Neural crest cell (in vitro differentiated cells): ENCODE results near the gene GPR18. TPM values are rescaled to one million over a fixed set of nuclear protein-coding genes. Genes with fewer than 3 reads are reported as not detected.

Experiments used
- DNase-seq: peaks from one replicate; pipeline ENCODE4 v3.0.0; 2021; ENCODE audit warnings: low read depth, mixed read lengths, low spot score
- H3K27ac Mint-ChIP-seq: one replicate; pipeline ENCODE4 v1.8.0; 2021; ENCODE audit warnings: mild to moderate bottlenecking, mixed read lengths; ENCODE audit not compliant: unreplicated experiment
- H3K27me3 Mint-ChIP-seq: 2 replicates; pipeline ENCODE4 v1.8.0; 2021; ENCODE audit warnings: low read depth, mild to moderate bottlenecking, mixed read lengths
- H3K36me3 Mint-ChIP-seq: 2 replicates; pipeline ENCODE4 v1.8.0; 2021; ENCODE audit warnings: low read depth, mild to moderate bottlenecking, mixed read lengths
- H3K4me1 Mint-ChIP-seq: 2 replicates; pipeline ENCODE4 v1.8.0; 2021; ENCODE audit warnings: mixed read lengths
- H3K4me3 Mint-ChIP-seq: one replicate; pipeline ENCODE4 v1.8.0; 2021; ENCODE audit warnings: mild to moderate bottlenecking, mixed read lengths
- H3K9me3 Mint-ChIP-seq: 2 replicates; pipeline ENCODE4 v1.8.0; 2021; ENCODE audit warnings: mixed read lengths
- total RNA-seq: library from RNA; stranded (reverse); gene quantifications from 2 replicates; pipeline ENCODE4 v1.2.1, GENCODE V29; 2021
- TF ChIP-seq, protein P1 (sequence below): fragments of 200-600 bp; sonication (generic); conservative IDR thresholded peaks from 2 replicates; pipeline ENCODE4 v1.5.0; 2021; ENCODE audit warnings: antibody characterized with exemption, mild to moderate bottlenecking

GPR18 gene
- total RNA-seq, 1 donor from 2014 or later, result not detected

DNA sequence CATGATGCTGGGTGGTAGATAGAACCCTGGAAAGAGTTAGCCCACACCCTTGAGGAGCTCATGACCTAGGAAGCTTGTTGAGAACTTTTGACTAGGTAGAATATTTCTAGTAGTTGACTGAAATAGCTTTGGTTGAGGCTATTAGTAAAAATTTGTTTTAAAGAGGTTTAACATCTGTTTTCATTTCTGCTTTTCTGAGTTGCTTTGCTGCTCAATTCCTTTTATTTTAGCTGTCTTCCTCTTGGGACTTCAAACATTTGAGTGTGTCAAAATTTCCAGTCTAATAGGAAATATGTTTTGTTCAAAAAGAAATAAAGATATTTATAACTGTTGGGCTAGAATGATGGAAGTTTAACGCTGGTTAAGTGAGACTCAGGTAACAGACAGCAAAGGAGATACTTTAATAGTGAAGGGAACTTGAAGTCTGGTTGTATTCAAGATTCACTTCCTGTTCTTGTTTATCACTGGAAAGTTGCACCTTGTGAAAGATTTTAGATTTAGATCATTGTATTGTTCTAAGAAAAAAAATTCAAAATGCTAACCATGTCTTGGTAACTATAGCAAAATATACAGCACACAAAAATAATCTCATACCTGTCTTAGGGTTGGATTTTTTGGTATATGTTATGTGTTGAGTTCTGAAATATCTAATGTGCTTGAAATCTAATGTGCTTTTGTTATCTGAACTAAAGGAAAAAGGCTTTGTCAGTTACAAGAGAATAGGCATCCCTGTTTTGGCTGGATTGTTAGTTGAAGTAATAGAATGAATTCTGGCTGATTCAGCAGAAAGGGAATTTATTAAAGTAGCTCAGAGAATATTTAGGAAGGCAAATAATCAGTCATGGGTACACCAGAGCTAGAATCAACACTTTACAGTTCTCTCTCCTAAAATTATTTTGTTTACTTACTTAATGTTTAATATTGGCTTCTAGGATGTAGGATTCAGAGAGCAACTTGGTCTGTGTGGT is 24.4 kb upstream of the GPR18 start:
- TF ChIP-seq, protein P1, sequence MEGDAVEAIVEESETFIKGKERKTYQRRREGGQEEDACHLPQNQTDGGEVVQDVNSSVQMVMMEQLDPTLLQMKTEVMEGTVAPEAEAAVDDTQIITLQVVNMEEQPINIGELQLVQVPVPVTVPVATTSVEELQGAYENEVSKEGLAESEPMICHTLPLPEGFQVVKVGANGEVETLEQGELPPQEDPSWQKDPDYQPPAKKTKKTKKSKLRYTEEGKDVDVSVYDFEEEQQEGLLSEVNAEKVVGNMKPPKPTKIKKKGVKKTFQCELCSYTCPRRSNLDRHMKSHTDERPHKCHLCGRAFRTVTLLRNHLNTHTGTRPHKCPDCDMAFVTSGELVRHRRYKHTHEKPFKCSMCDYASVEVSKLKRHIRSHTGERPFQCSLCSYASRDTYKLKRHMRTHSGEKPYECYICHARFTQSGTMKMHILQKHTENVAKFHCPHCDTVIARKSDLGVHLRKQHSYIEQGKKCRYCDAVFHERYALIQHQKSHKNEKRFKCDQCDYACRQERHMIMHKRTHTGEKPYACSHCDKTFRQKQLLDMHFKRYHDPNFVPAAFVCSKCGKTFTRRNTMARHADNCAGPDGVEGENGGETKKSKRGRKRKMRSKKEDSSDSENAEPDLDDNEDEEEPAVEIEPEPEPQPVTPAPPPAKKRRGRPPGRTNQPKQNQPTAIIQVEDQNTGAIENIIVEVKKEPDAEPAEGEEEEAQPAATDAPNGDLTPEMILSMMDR, result no peak
- Mint-ChIP-seq H3K27me3 (no peaks in the 10 kb centered on the region), H3K36me3 (peaks cover 3% of the 10 kb centered on the region), H3K4me1 (no peaks in the 10 kb centered on the region), H3K4me3 (no peak overlapping the region), H3K9me3 (no peaks in the 10 kb centered on the region), H3K27ac (no peak overlapping the region)
- no peak for DNase-seq

DNA sequence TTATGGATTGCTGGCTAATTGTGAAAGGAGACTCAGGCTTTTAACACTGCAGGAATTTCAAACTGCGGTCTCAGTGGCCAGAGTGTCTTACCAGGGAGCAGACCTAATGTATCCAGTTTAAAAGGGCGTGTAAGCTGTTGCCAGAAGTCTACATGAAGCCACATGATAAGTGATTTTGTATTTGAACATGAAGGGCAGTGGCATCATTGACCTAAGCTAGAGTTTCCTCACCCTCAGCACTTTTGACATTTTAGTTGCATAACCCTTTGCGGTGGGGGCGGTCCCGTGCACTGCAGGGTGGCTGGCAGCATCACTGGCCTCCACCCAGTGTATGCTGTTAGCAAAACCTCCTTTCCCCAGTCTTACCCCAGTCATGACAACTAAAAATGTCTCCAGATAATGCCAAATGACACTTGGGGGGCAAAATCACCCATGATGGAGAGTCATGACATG is 23.7 kb upstream of the GPR18 start:
- no peaks in the 10 kb centered on the region for H3K27me3 Mint-ChIP-seq
- no peak overlapping the region for H3K4me3 Mint-ChIP-seq
- H3K36me3 Mint-ChIP-seq, result peaks cover 3% of the 10 kb centered on the region
- H3K4me1 Mint-ChIP-seq, result no peaks in the 10 kb centered on the region
- no peak overlapping the region for H3K27ac Mint-ChIP-seq
- no peaks in the 10 kb centered on the region for H3K9me3 Mint-ChIP-seq
- no peak for DNase-seq
- TF ChIP-seq, protein P1, result no peak

DNA sequence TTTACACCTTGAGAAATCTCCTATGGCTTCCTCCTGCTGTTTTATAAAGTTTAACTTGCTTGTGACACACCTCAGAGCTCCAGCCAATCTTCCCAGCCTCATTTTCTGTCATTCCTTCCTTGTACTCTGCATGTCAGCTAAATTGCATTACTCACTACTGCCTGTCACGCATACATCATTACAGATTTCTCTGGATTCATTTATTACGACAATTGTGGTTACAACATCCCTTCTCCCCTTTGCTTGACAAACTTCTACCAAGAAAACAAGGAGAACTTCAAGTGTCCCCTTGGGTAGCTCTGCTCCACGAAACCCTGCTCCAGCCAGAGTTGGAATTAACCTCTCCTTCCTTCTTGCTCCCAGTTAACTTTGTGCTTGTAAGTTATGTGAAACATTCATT is 22.0 kb upstream of the GPR18 start:
- TF ChIP-seq, protein P1, result no peak
- Mint-ChIP-seq H3K4me1 (no peaks in the 10 kb centered on the region), H3K27me3 (no peaks in the 10 kb centered on the region), H3K36me3 (peaks cover 6% of the 10 kb centered on the region), H3K4me3 (no peak overlapping the region), H3K27ac (no peak overlapping the region), H3K9me3 (no peaks in the 10 kb centered on the region)
- no peak for DNase-seq

DNA sequence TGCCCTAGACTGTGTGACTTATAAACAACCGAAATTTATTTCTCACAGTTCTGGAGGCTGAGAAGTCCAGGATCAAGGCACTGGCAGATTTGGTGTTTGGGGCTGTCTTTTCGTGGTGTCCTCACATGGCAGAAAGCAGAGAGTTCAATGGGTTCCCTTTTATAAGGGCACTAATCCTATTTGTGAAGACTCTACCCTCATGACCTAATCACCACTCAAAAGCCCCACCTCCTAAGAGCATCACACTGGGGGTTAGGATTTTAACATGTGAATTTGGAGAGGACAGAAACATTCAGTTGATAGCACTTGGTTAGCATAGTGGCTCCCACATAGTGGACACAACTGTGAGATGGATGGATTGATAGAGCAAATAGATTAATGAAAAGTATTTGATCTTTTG is 21.5 kb upstream of the GPR18 start:
- H3K27me3 Mint-ChIP-seq, result no peaks in the 10 kb centered on the region

DNA sequence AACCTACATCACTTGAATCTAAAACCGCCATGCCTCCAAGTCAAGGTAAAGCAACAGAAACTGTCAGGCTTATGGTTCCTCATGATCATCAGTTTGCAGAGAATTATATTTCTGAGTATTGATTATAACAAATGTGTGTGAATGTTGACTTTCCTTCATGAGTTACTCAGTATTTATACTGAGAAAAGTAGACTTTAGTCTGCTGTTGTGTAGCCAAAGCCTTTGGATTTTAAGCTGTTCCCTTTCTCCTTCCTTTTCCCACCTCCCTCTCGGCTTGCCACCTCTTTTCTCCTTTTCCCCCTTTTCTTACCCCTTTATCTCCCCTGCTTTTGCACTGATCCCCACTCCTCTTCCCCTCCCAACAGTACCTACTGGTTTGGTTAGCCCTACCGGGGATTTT is 20.7 kb upstream of the GPR18 start:
- no peak for DNase-seq
- Mint-ChIP-seq H3K27ac (no peak overlapping the region), H3K36me3 (peaks cover 6% of the 10 kb centered on the region), H3K4me3 (no peak overlapping the region), H3K9me3 (no peaks in the 10 kb centered on the region), H3K4me1 (no peaks in the 10 kb centered on the region), H3K27me3 (no peaks in the 10 kb centered on the region)
- TF ChIP-seq, protein P1, result no peak

More for the DNA sequence above, 21.5 kb upstream of the GPR18 start:
- TF ChIP-seq, protein P1, result no peak
- no peak overlapping the region for H3K4me3 Mint-ChIP-seq
- peaks cover 6% of the 10 kb centered on the region for H3K36me3 Mint-ChIP-seq
- no peak for DNase-seq
- H3K27ac Mint-ChIP-seq, result no peak overlapping the region
- no peaks in the 10 kb centered on the region for H3K9me3 Mint-ChIP-seq
- H3K4me1 Mint-ChIP-seq, result no peaks in the 10 kb centered on the region
